Upper lobe of right lung (tissue), 1 donor: ENCODE results near the gene RWDD4. TPM values are rescaled to one million over a fixed set of nuclear protein-coding genes. Genes with fewer than 3 reads are reported as not detected.

Experiments used
- ATAC-seq: fragments of 200-7000 bp; cut with Tn5 transposase; one replicate; pipeline ENCODE4 v1.9.1; 2020; ENCODE audit warnings: mild to moderate bottlenecking, moderate library complexity
- DNase-seq: peaks from one replicate; pipeline ENCODE4 v3.0.0-alpha.2; 2020
- H3K27ac ChIP-seq: fragments of 200-600 bp; one replicate; pipeline ENCODE4 v1.8.0; 2022
- H3K27me3 ChIP-seq: fragments of 200-600 bp; one replicate; pipeline ENCODE4 v1.8.0; 2022; ENCODE audit warnings: mild to moderate bottlenecking
- H3K36me3 ChIP-seq: fragments of 200-600 bp; one replicate; pipeline ENCODE4 v1.8.0; 2022
- H3K4me1 ChIP-seq: fragments of 200-600 bp; one replicate; pipeline ENCODE4 v1.8.0; 2022
- H3K4me3 ChIP-seq: fragments of 200-600 bp; one replicate; pipeline ENCODE4 v1.8.0; 2022; ENCODE audit warnings: mild to moderate bottlenecking
- H3K9me3 ChIP-seq: fragments of 200-600 bp; one replicate; pipeline ENCODE4 v1.8.0; 2022
- CTCF ChIP-seq: fragments of 200-600 bp; IDR thresholded peaks from one replicate; pipeline ENCODE4 v1.8.0; 2022; ENCODE audit warnings: antibody characterized with exemption
- intact Hi-C: fragments of 100-400 bp; cut with DNase I; formaldehyde crosslinking; loops from one replicate; pipeline ENCODE4 v1.11.0; 2022
- total RNA-seq: library from RNA; stranded (reverse); fragmentation: NEBNext Ultra II Directional; extraction: Animal tissue kit (Norgen Biotek cat#: 25700); gene quantifications from one replicate; pipeline ENCODE4 v1.2.1, GENCODE V29; 2021
- donor health status: DM: no; HTN: yes; CAD: no; lungs with severe emphysema.

Gene RWDD4
- total RNA-seq, 1 donor from 2014 or later, result 15.7 TPM

GRCh38 chr4:183670960-183671555 lies 12.1 kb upstream of the RWDD4 start:
- H3K4me3 ChIP-seq, result no peak overlapping the region
- H3K27ac ChIP-seq, result no peak overlapping the region
- no peaks in the 10 kb centered on the region for H3K27me3 ChIP-seq
- intact Hi-C loops, result no loop called here
- ATAC-seq (no peak), DNase-seq (no peak)
- no peaks in the 10 kb centered on the region for H3K9me3 ChIP-seq
- peaks cover 70% of the 10 kb centered on the region for H3K36me3 ChIP-seq
- no peaks in the 10 kb centered on the region for H3K4me1 ChIP-seq
- TF ChIP-seq CTCF, result no peak

- no peak for DNase-seq
- H3K27ac ChIP-seq, result no peak overlapping the region
- no peak for ATAC-seq
- H3K27me3 ChIP-seq, result no peaks in the 10 kb centered on the region
- no peak for TF ChIP-seq CTCF
- H3K4me3 ChIP-seq, result no peak overlapping the region
- no peaks in the 10 kb centered on the region for H3K4me1 ChIP-seq
- intact Hi-C loops, result no loop called here
- no peaks in the 10 kb centered on the region for H3K9me3 ChIP-seq
- peaks cover 71% of the 10 kb centered on the region for H3K36me3 ChIP-seq
Observed at GRCh38 chr4:183670251-183670650, 11.3 kb upstream of the RWDD4 start.

- Histone ChIP-seq H3K4me3 (no peak overlapping the region), H3K4me1 (peaks cover under 1% of the 10 kb centered on the region), H3K9me3 (no peaks in the 10 kb centered on the region), H3K27me3 (no peaks in the 10 kb centered on the region), H3K27ac (no peak overlapping the region), H3K36me3 (peaks cover 57% of the 10 kb centered on the region)
- TF ChIP-seq CTCF, result no peak
- ATAC-seq, result peak; percentile 79
- intact Hi-C loops, result no loop called here
- no peak for DNase-seq
Observed at GRCh38 chr4:183666088-183666487, 7.1 kb upstream of the RWDD4 start.

- peaks cover 21% of the 10 kb centered on the region for H3K4me1 ChIP-seq
- peak overlapping the region; percentile 90 for H3K4me3 ChIP-seq
- DNase-seq (no peak), ATAC-seq (no peak)
- peak overlapping the region; percentile 93 for H3K27ac ChIP-seq
- no peaks in the 10 kb centered on the region for H3K9me3 ChIP-seq
- no peaks in the 10 kb centered on the region for H3K27me3 ChIP-seq
- TF ChIP-seq CTCF, result no peak
- intact Hi-C loops, result no loop called here
- peaks cover 3% of the 10 kb centered on the region for H3K36me3 ChIP-seq
Observed at GRCh38 chr4:183659872-183660242, 872 bp upstream of the RWDD4 start.

- Histone ChIP-seq H3K4me3 (peak overlapping the region; percentile 90), H3K9me3 (no peaks in the 10 kb centered on the region), H3K27ac (peak overlapping the region; percentile 93), H3K27me3 (no peaks in the 10 kb centered on the region), H3K36me3 (peaks cover 9% of the 10 kb centered on the region), H3K4me1 (peaks cover 21% of the 10 kb centered on the region)
- TF ChIP-seq CTCF, result no peak
- DNase-seq (peak; percentile 74), ATAC-seq (peak; percentile 62)
- intact Hi-C loops, result no loop called here
Observed at GRCh38 chr4:183658362-183659028, 490 bp downstream of the RWDD4 start.
